Neuronal stem cell (in vitro differentiated cells): Measurements from ENCODE around the gene ZNF18.
"Not testable (repeated sequence)": the region's sequence is repeated elsewhere in the genome, so short reads cannot be mapped to it uniquely, and the experiment has no call there.

ENCODE experiments used
- DNase-seq: peaks from one replicate; pipeline ENCODE4 v3.0.0-alpha.2; 2013; ENCODE audit warnings: low spot score
- H2AFZ ChIP-seq: one replicate; pipeline ENCODE4 v1.6.1; 2013; ENCODE audit warnings: mild to moderate bottlenecking, low read length, inconsistent platforms
- H2AK5ac ChIP-seq: 2 replicates; pipeline ENCODE4 v1.6.1; 2013; ENCODE audit warnings: low read depth, mild to moderate bottlenecking, inconsistent platforms, low read length, moderate library complexity, mixed read lengths
- H2BK120ac ChIP-seq: 2 replicates; pipeline ENCODE4 v1.6.1; 2013; ENCODE audit warnings: low read depth, mild to moderate bottlenecking, inconsistent platforms, low read length, moderate library complexity, mixed read lengths
- H2BK12ac ChIP-seq: one replicate; pipeline ENCODE4 v1.6.1; 2013; ENCODE audit warnings: low read length, inconsistent platforms
- H2BK15ac ChIP-seq: 2 replicates; pipeline ENCODE4 v1.6.1; 2013; ENCODE audit warnings: mild to moderate bottlenecking, low read length, inconsistent platforms, mixed read lengths
- H2BK5ac ChIP-seq: one replicate; pipeline ENCODE4 v1.6.1; 2013; ENCODE audit warnings: inconsistent platforms, mild to moderate bottlenecking, low read length, moderate library complexity
- H3K14ac ChIP-seq: one replicate; pipeline ENCODE4 v1.6.1; 2013; ENCODE audit warnings: low read length, inconsistent platforms
- H3K18ac ChIP-seq: 2 replicates; pipeline ENCODE4 v1.6.1; 2013; ENCODE audit warnings: low read length, inconsistent platforms
- H3K23ac ChIP-seq: 2 replicates; pipeline ENCODE4 v1.6.1; 2013; ENCODE audit warnings: low read depth, mild to moderate bottlenecking, mixed read lengths, low read length, inconsistent platforms; ENCODE audit not compliant: poor library complexity
- H3K27ac ChIP-seq: replicated peaks from 3 replicates; pipeline ENCODE4 v1.5.1; 2013; ENCODE audit warnings: low read length, inconsistent platforms
- H3K27me3 ChIP-seq, 3 experiments: 2 replicates each; pipeline ENCODE4 v1.6.1; 2013; ENCODE audit warnings: low read length in 3 of 3, mild to moderate bottlenecking in 2 of 3, inconsistent platforms in 1 of 3, low read depth in 1 of 3, mixed read lengths in 1 of 3, moderate library complexity in 1 of 3; ENCODE audit not compliant: control insufficient read depth in 3 of 3, insufficient read depth in 3 of 3
- H3K36me3 ChIP-seq, 2 donors: replicated peaks in 1 of 2; 2 replicates each; pipeline ENCODE4 v1.6.1; 2013; ENCODE audit warnings: low read length in 2 of 2; ENCODE audit not compliant: control insufficient read depth in 2 of 2, insufficient read depth in 2 of 2
- H3K4ac ChIP-seq: 2 replicates; pipeline ENCODE4 v1.6.1; 2013; ENCODE audit warnings: inconsistent platforms, mild to moderate bottlenecking, low read length, moderate library complexity
- H3K4me1 ChIP-seq, 2 donors: 1 replicate in 1 of 2; 2 replicates in 1 of 2; pipeline ENCODE4 v1.6.1; 2013; ENCODE audit warnings: low read length in 2 of 2, low read depth in 1 of 2; ENCODE audit not compliant: control insufficient read depth in 2 of 2, insufficient read depth in 1 of 2
- H3K4me2 ChIP-seq: one replicate; pipeline ENCODE4 v1.6.1; 2013; ENCODE audit warnings: mild to moderate bottlenecking, low read length, inconsistent platforms; ENCODE audit not compliant: insufficient read depth, poor library complexity, severe bottlenecking
- H3K4me3 ChIP-seq, 2 donors: 2 replicates each; pipeline ENCODE4 v1.5.1; 2013; ENCODE audit warnings: low read length in 2 of 2, mild to moderate bottlenecking in 2 of 2, inconsistent platforms in 1 of 2, moderate library complexity in 1 of 2
- H3K79me1 ChIP-seq: one replicate; pipeline ENCODE4 v1.6.1; 2013; ENCODE audit warnings: low read depth, mild to moderate bottlenecking, inconsistent platforms, low read length, moderate library complexity
- H3K9ac ChIP-seq: one replicate; pipeline ENCODE4 v1.6.1; 2013; ENCODE audit warnings: mild to moderate bottlenecking, low read depth, low read length, inconsistent platforms; ENCODE audit not compliant: poor library complexity
- H3K9me3 ChIP-seq, 2 donors: replicated peaks in 1 of 2; 2 replicates each; pipeline versions ENCODE3 to v1.6.1; 2013; ENCODE audit warnings: low read length in 2 of 2, mild to moderate bottlenecking in 2 of 2, inconsistent platforms in 1 of 2, low read depth in 1 of 2, mixed read lengths in 1 of 2, moderate library complexity in 1 of 2; ENCODE audit not compliant: control insufficient read depth in 2 of 2, insufficient read depth in 1 of 2
- H4K8ac ChIP-seq: one replicate; pipeline ENCODE4 v1.6.1; 2013; ENCODE audit warnings: low read depth, mild to moderate bottlenecking, inconsistent platforms, low read length, moderate library complexity
- H4K91ac ChIP-seq: one replicate; pipeline ENCODE4 v1.6.1; 2013; ENCODE audit warnings: low read length, low read depth, mild to moderate bottlenecking, inconsistent platforms; ENCODE audit not compliant: poor library complexity
- WGBS, 2 donors: extraction: QIAGEN DNeasy Blood & Tissue Kit; methylation state at CpG; one replicate each; pipeline ENCODE4 v1.1.7; 2013; ENCODE audit warnings: missing lambda C conversion rate in 2 of 2, mixed read lengths in 1 of 2; ENCODE audit not compliant: insufficient read length in 2 of 2, insufficient replicate concordance in 1 of 2; ENCODE audit errors: extremely low coverage in 2 of 2; 5-methylcytosine and 5-hydroxymethylcytosine counted together

Gene ZNF18

DNA sequence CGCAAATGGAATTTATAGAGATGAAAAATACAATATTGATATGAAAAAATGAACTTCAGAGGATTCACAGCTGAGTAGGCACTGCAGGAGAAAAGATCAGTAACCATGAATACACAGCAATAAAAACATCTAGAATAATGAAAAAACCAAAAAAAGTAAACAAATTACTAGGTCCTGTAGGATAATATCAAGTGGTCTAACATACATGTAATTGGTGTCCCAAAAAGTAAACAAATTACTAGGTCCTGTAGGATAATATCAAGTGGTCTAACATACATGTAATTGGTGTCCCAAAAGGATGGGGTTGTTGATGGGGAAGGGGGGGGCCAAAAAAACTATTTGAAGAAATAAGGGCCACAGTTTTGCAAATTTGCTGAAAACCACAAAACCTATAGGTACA, 43.4 kb downstream of the ZNF18 start:
- Histone ChIP-seq H3K23ac (no peak overlapping the region), H3K4me3 (no peak overlapping the region), H4K8ac (no peak overlapping the region), H3K27me3 (no peaks in the 10 kb centered on the region), H4K91ac (no peak overlapping the region), H3K4ac (no peak overlapping the region), H3K9ac (no peak overlapping the region), H2BK5ac (no peak overlapping the region), H2BK12ac (no peak overlapping the region), H3K18ac (no peak overlapping the region), H2BK120ac (no peak overlapping the region), H3K9me3 (peaks cover 2 to 3% of the 10 kb centered on the region in 2 donors), H3K4me2 (no peak overlapping the region), H3K4me1 (no peaks in the 10 kb centered on the region), H3K27ac (no peak overlapping the region), H2BK15ac (no peak overlapping the region), H3K36me3 (peaks cover 0 to 2% of the 10 kb centered on the region in 2 donors), H3K79me1 (no peaks in the 10 kb centered on the region), H2AK5ac (no peak overlapping the region), H2AFZ (no peak overlapping the region), H3K14ac (no peak overlapping the region)
- DNase-seq = no peak
- WGBS, 2 donors = no CpG with 5 or more reads among the region's 1 CpG

DNA sequence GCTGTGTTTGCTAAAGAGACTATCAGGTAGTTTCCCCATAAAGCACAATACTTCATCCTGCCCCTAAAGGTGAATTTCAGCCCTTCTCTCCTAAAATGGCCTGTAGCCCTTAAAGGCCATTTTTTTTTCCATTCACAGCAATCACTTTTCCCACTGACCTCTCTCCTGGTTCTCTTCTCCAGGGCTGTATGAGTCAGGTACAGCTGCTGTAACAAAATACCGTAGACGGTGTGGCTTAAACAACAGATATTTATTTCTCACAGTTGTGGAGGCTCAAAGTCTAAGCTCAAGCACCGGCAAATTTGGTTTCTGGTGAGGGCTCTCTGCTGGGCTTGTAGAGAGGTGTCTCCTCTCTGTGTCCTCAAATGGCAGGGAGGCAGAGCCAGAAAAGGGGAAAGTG, 44.7 kb downstream of the ZNF18 start:
- Histone ChIP-seq H3K79me1 (no peaks in the 10 kb centered on the region), H3K4me1 (no peaks in the 10 kb centered on the region), H4K8ac (no peak overlapping the region), H3K9me3 (peaks cover 2 to 3% of the 10 kb centered on the region in 2 donors), H4K91ac (no peak overlapping the region), H3K36me3 (peaks cover 0 to 2% of the 10 kb centered on the region in 2 donors), H2BK120ac (no peak overlapping the region), H3K27me3 (no peaks in the 10 kb centered on the region), H2AK5ac (no peak overlapping the region), H2BK5ac (no peak overlapping the region), H3K18ac (no peak overlapping the region), H3K23ac (no peak overlapping the region), H3K9ac (no peak overlapping the region), H3K4me3 (no peak overlapping the region), H3K27ac (no peak overlapping the region), H2AFZ (no peak overlapping the region), H3K4me2 (no peak overlapping the region), H3K14ac (no peak overlapping the region), H2BK15ac (no peak overlapping the region), H2BK12ac (no peak overlapping the region), H3K4ac (no peak overlapping the region)
- DNase-seq = no peak
- WGBS, 2 donors = no CpG with 5 or more reads among the region's 3 CpGs

DNA sequence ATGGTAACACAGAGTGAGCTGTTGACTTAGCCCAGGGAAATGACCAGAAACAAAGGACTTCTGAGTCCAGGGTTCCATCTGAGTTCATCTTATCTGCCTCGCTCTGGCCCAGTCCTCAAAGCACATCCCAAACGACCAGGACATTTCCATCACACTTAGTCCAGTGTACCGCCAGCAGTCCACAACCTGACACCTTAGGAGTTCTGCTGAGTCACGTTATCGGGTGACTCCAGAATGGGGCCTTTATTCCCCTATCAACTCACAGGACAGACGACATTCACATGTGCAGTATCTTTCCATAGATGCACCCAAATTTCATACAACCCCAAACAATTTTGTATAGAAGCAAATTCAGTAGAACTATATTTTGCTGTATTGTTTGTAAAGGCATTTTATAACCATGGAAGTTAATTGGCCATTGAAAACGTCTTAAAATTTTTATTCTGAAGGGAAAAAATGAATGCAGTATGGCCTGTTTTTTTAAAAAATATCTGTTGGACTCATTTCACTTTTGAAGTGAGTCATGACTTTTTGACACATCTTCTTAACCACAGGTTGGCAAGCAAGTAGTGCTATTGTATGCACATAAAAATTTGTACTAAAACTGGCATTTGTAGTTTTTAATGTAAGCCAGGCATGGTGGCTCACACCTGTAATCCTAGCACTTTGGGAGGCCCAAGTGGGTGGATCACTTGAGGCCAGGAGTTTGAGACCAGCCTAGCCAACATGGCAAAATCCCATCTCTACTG, 46.3 kb downstream of the ZNF18 start:
- no peak overlapping the region for H3K4ac ChIP-seq
- H4K91ac ChIP-seq = no peak overlapping the region
- no peaks in the 10 kb centered on the region for H3K27me3 ChIP-seq
- H2BK5ac ChIP-seq = no peak overlapping the region
- WGBS, 2 donors = no CpG with 5 or more reads among the region's 7 CpGs
- no peak overlapping the region for H3K9ac ChIP-seq
- no peak overlapping the region for H3K4me3 ChIP-seq
- DNase-seq = no peak
- H3K14ac ChIP-seq = no peak overlapping the region
- H2AK5ac ChIP-seq = no peak overlapping the region
- H2BK15ac ChIP-seq = no peak overlapping the region
- no peaks in the 10 kb centered on the region for H3K79me1 ChIP-seq
- no peak overlapping the region for H2AFZ ChIP-seq
- H3K23ac ChIP-seq = no peak overlapping the region
- H3K4me2 ChIP-seq = no peak overlapping the region
- H3K27ac ChIP-seq = no peak overlapping the region
- H3K18ac ChIP-seq = no peak overlapping the region
- H3K4me1 ChIP-seq = no peaks in the 10 kb centered on the region
- peaks cover 0 to 2% of the 10 kb centered on the region in 2 donors for H3K36me3 ChIP-seq
- H3K9me3 ChIP-seq = peaks cover 2 to 3% of the 10 kb centered on the region in 2 donors
- H2BK12ac ChIP-seq = no peak overlapping the region
- H4K8ac ChIP-seq = no peak overlapping the region
- no peak overlapping the region for H2BK120ac ChIP-seq

DNA sequence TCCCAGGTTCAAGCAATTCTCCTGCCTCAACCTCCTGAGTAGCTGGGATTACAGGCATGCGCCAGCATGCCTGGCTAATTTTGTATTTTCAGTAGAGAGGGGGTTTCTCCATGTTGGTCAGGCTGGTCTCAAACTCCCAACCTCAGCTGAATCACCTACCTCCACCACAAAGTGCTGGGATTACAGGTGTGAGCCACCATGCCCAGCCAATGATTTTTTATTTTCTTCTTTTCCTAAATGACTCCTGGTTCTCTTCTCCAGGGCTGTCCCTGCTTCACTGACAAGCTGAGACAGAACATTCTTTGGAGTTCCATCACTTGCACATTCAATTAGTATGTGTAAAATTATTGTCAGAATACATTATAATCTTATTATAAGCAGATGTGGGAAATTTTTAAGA, 47.7 kb downstream of the ZNF18 start:
- not testable (repeated sequence) for H2BK15ac ChIP-seq, H2BK120ac ChIP-seq, H2BK12ac ChIP-seq, H3K79me1 ChIP-seq, H3K36me3 ChIP-seq, H3K27me3 ChIP-seq, H3K4me1 ChIP-seq, H3K18ac ChIP-seq, H2AK5ac ChIP-seq, H3K27ac ChIP-seq, H2AFZ ChIP-seq, DNase-seq, H3K4me2 ChIP-seq, H3K14ac ChIP-seq, H4K91ac ChIP-seq, H3K9ac ChIP-seq, H3K4me3 ChIP-seq, H3K23ac ChIP-seq, H4K8ac ChIP-seq, H3K9me3 ChIP-seq, H2BK5ac ChIP-seq, H3K4ac ChIP-seq
- WGBS, 2 donors = no CpG with 5 or more reads among the region's 1 CpG
